Cardiac atrium fibroblast (primary cell): Measurements from ENCODE around the gene CTAGE6. TPM values are rescaled to one million over a fixed set of nuclear protein-coding genes. Genes with fewer than 3 reads are reported as not detected.

ENCODE experiments used
- total RNA-seq: library from RNA; depleted of rRNA; stranded (reverse); fragments of >200 nt; gene quantifications from 2 replicates; pipeline ENCODE4 v1.2.3, GENCODE V29; 2015

The CTAGE6 gene, protein sequence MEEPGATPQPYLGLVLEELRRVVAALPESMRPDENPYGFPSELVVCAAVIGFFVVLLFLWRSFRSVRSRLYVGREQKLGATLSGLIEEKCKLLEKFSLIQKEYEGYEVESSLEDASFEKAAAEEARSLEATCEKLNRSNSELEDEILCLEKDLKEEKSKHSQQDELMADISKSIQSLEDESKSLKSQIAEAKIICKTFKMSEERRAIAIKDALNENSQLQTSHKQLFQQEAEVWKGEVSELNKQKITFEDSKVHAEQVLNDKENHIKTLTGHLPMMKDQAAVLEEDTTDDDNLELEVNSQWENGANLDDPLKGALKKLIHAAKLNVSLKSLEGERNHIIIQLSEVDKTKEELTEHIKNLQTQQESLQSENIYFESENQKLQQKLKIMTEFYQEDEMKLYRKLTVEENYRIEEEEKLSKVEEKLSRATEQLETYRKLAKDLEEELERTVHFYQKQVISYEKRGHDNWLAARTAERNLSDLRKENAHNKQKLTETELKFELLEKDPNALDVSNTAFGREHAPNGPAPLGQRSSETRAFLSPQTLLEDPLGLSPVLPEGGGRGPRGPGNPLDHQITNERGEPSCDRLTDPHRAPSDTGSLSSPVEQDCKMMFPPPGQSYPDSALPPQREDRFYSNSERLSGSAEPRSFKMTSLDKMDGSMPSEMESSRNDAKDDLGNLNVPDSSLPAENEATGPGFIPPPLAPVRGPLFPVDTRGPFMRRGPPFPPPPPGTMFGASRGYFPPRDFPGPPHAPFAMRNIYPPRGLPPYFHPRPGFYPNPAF
- not detected in 2 replicates for total RNA-seq

GRCh38 chr7:143757596-143757995 lies at the start of gene CTAGE6:
Gene CTAGE6 (minus strand): TSS chr7:143757696. CDS start chr7:143757658, 38 bp downstream.

Other genes with a start within 250 kb of the CTAGE6 start
- gene CTAGE15, start 185.9 kb downstream of the CTAGE6 start, total RNA-seq, result not detected in 2 replicates
- gene TCAF2, start 136.7 kb downstream of the CTAGE6 start, total RNA-seq, result 7.8 and 12.3 TPM in 2 replicates
- 102 and 103 TPM in 2 replicates for gene TCAF1, start 144.5 kb upstream of the CTAGE6 start, total RNA-seq
- not detected in 2 replicates for gene OR2F2, start 177.5 kb upstream of the CTAGE6 start, total RNA-seq
- not detected in 2 replicates for gene OR2F1, start 197.1 kb upstream of the CTAGE6 start, total RNA-seq
- not detected in 2 replicates for gene OR6B1, start 242.6 kb upstream of the CTAGE6 start, total RNA-seq